Non-pigmented ciliary epithelial cell (primary cell): Measurements from ENCODE around the gene ICE2.

ENCODE experiments used
- DNase-seq: peaks from one replicate; pipeline ENCODE4 v3.0.0-alpha.2; 2010; ENCODE audit warnings: low read depth

Gene ICE2

GRCh38 chr15:60496853-60497252 is 17.9 kb upstream of the ICE2 start:
- DNase-seq, result no peak

- no peak for DNase-seq
Measured at GRCh38 chr15:60494108-60494507, 15.2 kb upstream of the ICE2 start.

- DNase-seq, result no peak
Measured at GRCh38 chr15:60493166-60493565, 14.2 kb upstream of the ICE2 start.

GRCh38 chr15:60486742-60487141 is 7.8 kb upstream of the ICE2 start:
- DNase-seq, result no peak

- DNase-seq, result no peak
Measured at GRCh38 chr15:60485365-60486055, 6.6 kb upstream of the ICE2 start.

- no peak for DNase-seq
Measured at GRCh38 chr15:60483042-60483441, 4.1 kb upstream of the ICE2 start.

GRCh38 chr15:60480888-60481287 is 1.9 kb upstream of the ICE2 start:
- no peak for DNase-seq

- DNase-seq, result no peak
Measured at GRCh38 chr15:60480149-60480548, 1.2 kb upstream of the ICE2 start.

- DNase-seq, result no peak
Measured at GRCh38 chr15:60479361-60480110, 594 bp upstream of the ICE2 start.

- DNase-seq, result no peak
Measured at GRCh38 chr15:60477916-60478565, 901 bp downstream of the ICE2 start.

GRCh38 chr15:60477164-60477563 is 1.8 kb downstream of the ICE2 start:
- DNase-seq, result no peak

- DNase-seq, result no peak
Measured at GRCh38 chr15:60476713-60477112, 2.2 kb downstream of the ICE2 start.

- no peak for DNase-seq
Measured at GRCh38 chr15:60473135-60473534, 5.8 kb downstream of the ICE2 start.

GRCh38 chr15:60471314-60471713 is 7.6 kb downstream of the ICE2 start:
- no peak for DNase-seq

GRCh38 chr15:60469893-60470641 is 8.9 kb downstream of the ICE2 start:
- DNase-seq, result no peak

- DNase-seq, result no peak
Measured at GRCh38 chr15:60464836-60465630, 13.9 kb downstream of the ICE2 start.

GRCh38 chr15:60462027-60462426 is 16.9 kb downstream of the ICE2 start:
- no peak for DNase-seq

GRCh38 chr15:60460931-60461330 is 18.0 kb downstream of the ICE2 start:
- no peak for DNase-seq

- no peak for DNase-seq
Measured at GRCh38 chr15:60458721-60459120, 20.2 kb downstream of the ICE2 start.

- DNase-seq, result no peak
Measured at GRCh38 chr15:60457985-60458384, 21.0 kb downstream of the ICE2 start.

GRCh38 chr15:60454824-60455223 is 24.1 kb downstream of the ICE2 start:
- DNase-seq, result no peak
